Measurements from ENCODE around the gene ERAP2. TPM values are rescaled to one million over a fixed set of nuclear protein-coding genes. Genes with fewer than 3 reads are reported as not detected.
"Not testable (repeated sequence)": the region's sequence is repeated elsewhere in the genome, so short reads cannot be mapped to it uniquely, and the experiment has no call there.

ERAP2 gene
- total RNA-seq: 10 to 100 TPM; 34.4 to 87.8 TPM

- ATAC-seq (peak; percentile 52 to 58), DNase-seq (ENCODE audit: low spot score in 2 of 2) (no peak)
- Mint-ChIP-seq H3K27ac (peak within 1 kb of the TSS; percentile 89 to 91), H3K9me3 (peaks cover 0 to 3% of the 10 kb centered on the region in 2 donors), H3K36me3 (peaks cover 19 to 23% of the 10 kb centered on the region in 2 donors)
Observed at GRCh38 chr5:96876292-96876850, at the start of gene ERAP2. ERAP2 (plus strand) TSS chr5:96876500; CDS start chr5:96879686, 3,186 bp downstream.

DNA sequence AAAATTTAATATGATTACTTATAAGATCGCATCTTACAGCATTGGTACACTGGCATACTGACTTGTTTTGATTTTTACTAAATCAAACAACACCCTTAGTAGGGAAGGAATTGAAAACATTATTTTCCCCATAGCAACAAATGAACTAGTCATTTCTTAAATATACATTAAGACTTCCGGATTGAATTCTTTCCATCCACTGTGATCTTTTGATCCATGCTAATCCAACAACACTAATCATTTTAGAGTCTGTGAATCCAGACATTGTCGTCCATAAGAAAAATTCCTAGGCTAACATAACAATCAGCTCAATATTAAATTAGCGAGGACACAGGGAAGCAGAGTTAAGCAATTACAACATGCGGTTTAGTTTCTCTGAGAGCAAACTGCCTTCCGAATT, 47.0 kb upstream of the ERAP2 start:
- ATAC-seq: no peak
- H3K9me3 Mint-ChIP-seq: no peaks in the 10 kb centered on the region

GRCh38 chr5:96834016-96834415, 42.3 kb upstream of the ERAP2 start:
- no peak overlapping the region for H3K27ac Mint-ChIP-seq
- no peak for ATAC-seq

More for the DNA sequence above, 47.0 kb upstream of the ERAP2 start:
- Mint-ChIP-seq H3K27ac (no peak overlapping the region), H3K36me3 (no peaks in the 10 kb centered on the region)
- DNase-seq (ENCODE audit: low spot score in 2 of 2): no peak

GRCh38 chr5:96835791-96836191, 40.5 kb upstream of the ERAP2 start:
- DNase-seq (ENCODE audit: low spot score in 2 of 2) (no peak), ATAC-seq (peak in 1 of 2 donors; percentile 66)
- H3K27ac Mint-ChIP-seq: no peak overlapping the region
- no peaks in the 10 kb centered on the region for H3K36me3 Mint-ChIP-seq
- H3K9me3 Mint-ChIP-seq: no peaks in the 10 kb centered on the region

More at GRCh38 chr5:96834016-96834415, 42.3 kb upstream of the ERAP2 start:
- no peak for DNase-seq (ENCODE audit: low spot score in 2 of 2)
- H3K36me3 Mint-ChIP-seq: no peaks in the 10 kb centered on the region
- H3K9me3 Mint-ChIP-seq: no peaks in the 10 kb centered on the region

GRCh38 chr5:96836817-96837216, 39.5 kb upstream of the ERAP2 start:
- Mint-ChIP-seq H3K27ac (no peak overlapping the region), H3K9me3 (no peaks in the 10 kb centered on the region), H3K36me3 (no peaks in the 10 kb centered on the region)
- no peak for DNase-seq (ENCODE audit: low spot score in 2 of 2)
- no peak for ATAC-seq

DNA sequence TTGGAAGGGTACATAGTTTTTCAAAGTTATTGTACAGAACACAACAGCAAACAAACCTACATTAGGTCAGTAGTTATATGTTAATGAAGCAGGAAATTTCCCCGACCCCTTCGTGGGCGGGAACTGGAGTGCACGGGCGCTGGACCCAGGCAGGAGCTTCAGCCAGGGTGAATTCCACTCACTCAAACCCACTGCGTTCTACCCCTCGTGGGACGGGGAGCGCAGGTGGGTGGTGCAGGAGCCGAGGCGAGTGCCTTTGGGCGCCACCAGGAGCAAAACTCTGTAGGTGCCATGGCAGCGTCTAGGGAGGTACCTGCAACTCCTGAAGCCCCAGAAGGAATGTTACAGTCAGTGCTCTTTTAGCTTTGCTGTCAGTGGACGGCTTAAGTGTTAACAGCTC, 39.0 kb upstream of the ERAP2 start:
- Mint-ChIP-seq H3K27ac (no peak overlapping the region), H3K9me3 (no peaks in the 10 kb centered on the region), H3K36me3 (no peaks in the 10 kb centered on the region)
- DNase-seq (ENCODE audit: low spot score in 2 of 2) (no peak), ATAC-seq (no peak)

GRCh38 chr5:96838201-96839070, 37.9 kb upstream of the ERAP2 start:
- H3K36me3 Mint-ChIP-seq: no peaks in the 10 kb centered on the region
- no peak overlapping the region for H3K27ac Mint-ChIP-seq
- ATAC-seq (no peak), DNase-seq (ENCODE audit: low spot score in 2 of 2) (no peak)
- H3K9me3 Mint-ChIP-seq: no peaks in the 10 kb centered on the region

- Mint-ChIP-seq H3K36me3 (no peaks in the 10 kb centered on the region), H3K9me3 (no peaks in the 10 kb centered on the region), H3K27ac (no peak overlapping the region)
- no peak for ATAC-seq
- DNase-seq (ENCODE audit: low spot score in 2 of 2): no peak
Observed at GRCh38 chr5:96839071-96839592, 37.2 kb upstream of the ERAP2 start.

- DNase-seq (ENCODE audit: low spot score in 2 of 2); ATAC-seq; H3K27ac Mint-ChIP-seq; H3K9me3 Mint-ChIP-seq; H3K36me3 Mint-ChIP-seq: not testable (repeated sequence)
Observed at GRCh38 chr5:96841931-96842330, 34.4 kb upstream of the ERAP2 start.

DNA sequence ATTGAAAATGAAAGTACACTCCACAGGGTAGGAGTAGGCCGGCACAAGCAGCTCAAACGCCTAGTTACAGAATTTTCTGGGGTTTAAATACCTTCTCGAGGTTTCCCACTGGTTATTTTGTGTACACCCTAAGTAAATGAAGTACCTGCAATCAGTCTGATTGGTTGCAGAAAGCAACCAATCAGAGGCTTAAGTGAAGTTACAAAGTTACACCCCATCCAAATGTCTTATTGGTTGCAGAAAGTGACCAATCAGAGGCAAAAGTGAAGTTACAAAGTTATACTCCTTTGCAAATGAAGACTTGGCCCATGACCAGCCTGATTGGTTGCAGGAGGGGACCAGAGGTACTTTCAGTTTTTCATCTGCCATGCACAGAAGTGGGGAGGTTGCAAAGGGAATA, 33.2 kb upstream of the ERAP2 start:
- H3K27ac Mint-ChIP-seq: no peak overlapping the region
- no peaks in the 10 kb centered on the region for H3K36me3 Mint-ChIP-seq
- no peak for DNase-seq (ENCODE audit: low spot score in 2 of 2)
- H3K9me3 Mint-ChIP-seq: no peaks in the 10 kb centered on the region
- ATAC-seq: peak in 1 of 2 donors; percentile 49

DNA sequence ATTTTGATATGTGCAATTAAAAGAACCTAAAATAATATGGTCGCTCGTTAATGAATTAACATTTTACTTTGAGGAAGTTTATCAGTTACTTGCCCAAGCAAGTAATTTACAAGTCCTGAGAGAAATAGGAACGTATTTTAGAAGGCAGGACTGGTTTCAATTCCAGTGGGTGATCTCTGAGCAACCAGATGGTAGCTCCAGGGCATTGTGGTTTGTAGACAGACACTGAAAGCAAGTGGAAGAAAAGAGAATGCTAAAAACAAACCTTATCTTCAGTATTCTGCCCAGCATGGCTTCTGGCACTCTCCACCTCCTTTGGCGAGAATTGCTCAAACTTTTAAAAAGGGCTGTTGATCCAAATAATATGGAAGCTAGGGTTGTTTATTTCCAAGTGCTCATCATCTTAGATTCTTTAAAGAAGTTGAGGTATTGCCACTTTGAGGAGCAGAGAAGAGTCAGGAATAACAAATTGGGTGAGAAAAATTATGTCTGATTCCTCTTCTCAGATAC, 31.8 kb upstream of the ERAP2 start:
- DNase-seq (ENCODE audit: low spot score in 2 of 2) (no peak), ATAC-seq (no peak)
- no peaks in the 10 kb centered on the region for H3K9me3 Mint-ChIP-seq
- H3K27ac Mint-ChIP-seq: no peak overlapping the region
- H3K36me3 Mint-ChIP-seq: peaks cover 0 to 8% of the 10 kb centered on the region in 2 donors

GRCh38 chr5:96851312-96852062, 24.8 kb upstream of the ERAP2 start:
- Mint-ChIP-seq H3K27ac (no peak overlapping the region), H3K9me3 (no peaks in the 10 kb centered on the region), H3K36me3 (peaks cover 0 to 9% of the 10 kb centered on the region in 2 donors)
- no peak for DNase-seq (ENCODE audit: low spot score in 2 of 2)
- ATAC-seq: no peak

- Mint-ChIP-seq H3K27ac (no peak overlapping the region), H3K9me3 (no peaks in the 10 kb centered on the region), H3K36me3 (peaks cover 0 to 9% of the 10 kb centered on the region in 2 donors)
- DNase-seq (ENCODE audit: low spot score in 2 of 2) (no peak), ATAC-seq (no peak)
Observed at GRCh38 chr5:96852759-96853158, 23.5 kb upstream of the ERAP2 start.

DNA sequence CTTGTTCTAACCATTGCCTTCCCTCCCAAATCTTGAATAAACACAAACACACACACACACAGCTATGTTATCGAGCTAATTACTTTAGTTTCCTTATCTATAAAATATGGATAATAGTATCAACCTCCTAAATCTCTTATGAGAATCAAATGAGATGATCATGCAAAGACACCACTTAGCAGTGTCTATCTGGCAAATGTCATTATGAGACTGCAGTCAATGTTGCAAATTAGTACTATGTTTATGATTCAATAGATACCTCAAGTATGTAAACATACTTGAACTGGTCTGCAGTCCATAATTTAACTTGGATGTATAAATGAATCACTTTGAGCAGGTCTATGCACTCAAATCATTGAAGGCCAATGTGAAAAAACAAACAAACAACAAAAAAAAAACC, 22.2 kb upstream of the ERAP2 start:
- Mint-ChIP-seq H3K9me3 (no peaks in the 10 kb centered on the region), H3K27ac (no peak overlapping the region), H3K36me3 (peaks cover 0 to 6% of the 10 kb centered on the region in 2 donors)
- no peak for ATAC-seq
- DNase-seq (ENCODE audit: low spot score in 2 of 2): no peak

GRCh38 chr5:96855031-96855872, 21.0 kb upstream of the ERAP2 start:
- DNase-seq (ENCODE audit: low spot score in 2 of 2): no peak
- Mint-ChIP-seq H3K27ac (no peak overlapping the region), H3K9me3 (no peaks in the 10 kb centered on the region), H3K36me3 (no peaks in the 10 kb centered on the region)
- no peak for ATAC-seq

DNA sequence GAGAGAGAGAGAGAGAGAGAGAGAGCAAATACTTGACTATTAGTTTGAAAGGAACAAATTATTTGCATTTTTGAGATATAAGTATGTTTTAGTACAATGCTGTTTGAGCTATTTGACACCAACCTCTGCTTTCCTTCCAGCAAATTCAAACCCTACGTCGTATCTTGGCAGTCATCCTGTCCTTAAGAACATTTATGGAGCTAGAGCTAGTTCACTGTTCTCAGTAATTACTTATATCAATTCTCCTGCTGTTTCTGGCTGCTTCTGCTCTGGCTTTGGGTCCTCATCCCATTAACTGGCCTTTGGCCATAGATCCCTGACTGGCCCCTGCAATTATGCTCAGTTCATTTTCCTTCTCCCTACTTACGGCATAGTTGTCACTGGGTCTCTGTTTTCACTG, 19.9 kb upstream of the ERAP2 start:
- Mint-ChIP-seq H3K9me3 (no peaks in the 10 kb centered on the region), H3K36me3 (no peaks in the 10 kb centered on the region), H3K27ac (no peak overlapping the region)
- ATAC-seq: no peak
- no peak for DNase-seq (ENCODE audit: low spot score in 2 of 2)

All from activated naive CD4-positive, alpha-beta T cell treated with anti-CD3 and anti-CD28 coated beads, Interleukin-2, amount 50 U/mL, for 72 hours (primary cell).